MM.1S (cell line): ENCODE measurements around the gene THRAP3.

Experiments used
- DNase-seq: peaks from one replicate; pipeline ENCODE4 v3.0.0-alpha.2; 2015
- H2AFZ ChIP-seq: fragments of 300-600 bp; sonication (generic); 2 replicates; pipeline ENCODE4 v1.6.0; 2016; ENCODE audit warnings: antibody characterized with exemption, low read length
- H3F3A ChIP-seq: fragments of 300-600 bp; sonication (generic); 2 replicates; pipeline ENCODE4 v1.6.1; 2016; ENCODE audit warnings: mild to moderate bottlenecking, antibody characterized with exemption, low read length, moderate library complexity, mixed read lengths; ENCODE audit not compliant: insufficient read depth
- H3K27ac ChIP-seq: fragments of 300-600 bp; sonication (generic); 2 replicates; pipeline ENCODE4 v1.5.1; 2016; ENCODE audit warnings: mild to moderate bottlenecking, low read length
- H3K27me3 ChIP-seq: fragments of 300-600 bp; sonication (generic); replicated peaks from 2 replicates; pipeline ENCODE4 v1.6.0; 2016; ENCODE audit warnings: low read length; ENCODE audit not compliant: insufficient read depth
- H3K36me3 ChIP-seq: fragments of 300-600 bp; sonication (generic); replicated peaks from 2 replicates; pipeline ENCODE4 v1.6.1; 2016; ENCODE audit warnings: mild to moderate bottlenecking, low read length, mixed read lengths; ENCODE audit not compliant: insufficient read depth
- H3K4me1 ChIP-seq: fragments of 300-600 bp; sonication (generic); 2 replicates; pipeline ENCODE4 v1.6.1; 2016; ENCODE audit warnings: low read length, mixed read lengths
- H3K4me2 ChIP-seq: fragments of 300-600 bp; sonication (generic); 2 replicates; pipeline ENCODE4 v1.6.0; 2016; ENCODE audit warnings: low read depth, low read length
- H3K4me3 ChIP-seq: fragments of 300-600 bp; sonication (generic); 2 replicates; pipeline ENCODE4 v1.5.1; 2016; ENCODE audit warnings: low read length, mixed read lengths
- H3K79me2 ChIP-seq: fragments of 300-600 bp; sonication (generic); 2 replicates; pipeline ENCODE4 v1.6.1; 2016; ENCODE audit warnings: mixed run types, low read length, mixed read lengths
- H3K9ac ChIP-seq: fragments of 300-600 bp; sonication (generic); 2 replicates; pipeline ENCODE4 v1.6.1; 2016; ENCODE audit warnings: low read length, mixed read lengths
- H3K9me2 ChIP-seq: fragments of 300-600 bp; sonication (generic); replicated peaks from 2 replicates; pipeline ENCODE4 v1.6.1; 2016; ENCODE audit warnings: mild to moderate bottlenecking, low read length, mixed read lengths; ENCODE audit not compliant: insufficient read depth
- H3K9me3 ChIP-seq: fragments of 300-600 bp; sonication (generic); replicated peaks from 2 replicates; pipeline ENCODE4 v1.6.1; 2016; ENCODE audit warnings: mild to moderate bottlenecking, low read length, mixed read lengths; ENCODE audit not compliant: insufficient read depth
- H4K20me1 ChIP-seq: fragments of 300-600 bp; sonication (generic); 2 replicates; pipeline ENCODE4 v1.6.1; 2016; ENCODE audit warnings: mild to moderate bottlenecking, low read length, moderate library complexity, mixed read lengths; ENCODE audit not compliant: insufficient read depth
- CTCF ChIP-seq: fragments of 300-600 bp; sonication (generic); IDR thresholded peaks from 2 replicates; pipeline ENCODE4 v1.5.1; 2016; ENCODE audit warnings: antibody characterized with exemption, low read length, mixed read lengths
- EZH2 ChIP-seq: fragments of 300-600 bp; sonication (generic); optimal IDR thresholded peaks from 2 replicates; pipeline ENCODE3; 2017; ENCODE audit warnings: low read depth, mild to moderate bottlenecking, antibody characterized with exemption, low read length, mixed read lengths
- EZH2phosphoT487 ChIP-seq: fragments of 300-600 bp; sonication (generic); IDR thresholded peaks from 2 replicates; pipeline ENCODE4 v1.6.1; 2018; ENCODE audit warnings: antibody characterized with exemption, low read length

The THRAP3 gene

GRCh38 chr1:36203027-36203553, 21.2 kb upstream of the THRAP3 start:
- Histone ChIP-seq H3K27ac (no peak overlapping the region), H3K9me3 (no peaks in the 10 kb centered on the region), H3K36me3 (no peaks in the 10 kb centered on the region), H3F3A (no peaks in the 10 kb centered on the region), H3K4me3 (no peak overlapping the region), H2AFZ (no peak overlapping the region), H3K4me1 (no peaks in the 10 kb centered on the region), H4K20me1 (no peaks in the 10 kb centered on the region), H3K4me2 (no peak overlapping the region), H3K9ac (no peak overlapping the region), H3K9me2 (no peaks in the 10 kb centered on the region), H3K79me2 (no peaks in the 10 kb centered on the region), H3K27me3 (no peaks in the 10 kb centered on the region)
- TF ChIP-seq CTCF: no peak
- no peak for TF ChIP-seq EZH2phosphoT487
- no peak for TF ChIP-seq EZH2
- no peak for DNase-seq

DNA sequence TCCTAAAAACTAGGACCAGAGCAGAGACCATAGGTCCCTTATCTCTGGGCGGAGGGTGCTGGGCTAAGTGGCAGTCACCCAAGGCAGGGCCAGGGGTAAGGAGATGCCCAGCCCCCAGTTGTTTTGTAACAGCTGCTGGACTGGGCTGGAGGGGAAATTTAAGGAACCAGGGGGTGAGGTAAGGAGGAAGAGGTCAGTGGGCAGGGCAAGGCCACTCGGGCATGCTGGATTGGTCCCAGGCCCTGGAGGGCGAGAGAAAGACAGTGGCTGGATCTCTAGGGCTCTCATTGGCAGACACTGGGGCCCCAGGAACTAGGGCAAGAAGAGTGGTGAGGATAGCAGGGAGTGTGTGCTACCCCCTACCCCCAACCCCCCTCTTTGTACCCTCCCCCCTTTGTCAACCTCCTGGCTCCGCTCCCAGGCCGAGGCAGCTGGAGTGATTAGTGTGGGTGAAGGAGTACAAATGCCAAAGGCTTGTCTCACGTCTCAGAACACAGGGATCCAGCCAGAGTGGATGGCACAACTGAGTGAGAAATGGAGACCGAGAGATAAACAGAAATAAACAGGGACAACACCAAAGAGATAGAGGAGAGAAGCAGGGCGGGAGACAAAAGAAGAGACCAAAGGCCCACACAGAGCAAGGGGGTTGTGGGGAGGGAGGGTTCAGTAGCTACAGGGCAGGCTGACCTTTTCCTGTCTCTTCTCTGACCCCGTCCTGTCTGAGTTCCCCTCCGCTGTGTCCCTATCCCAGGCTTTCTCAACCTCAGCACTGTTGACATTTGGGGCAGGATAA, 20.5 kb upstream of the THRAP3 start:
- no peak overlapping the region for H3K27ac ChIP-seq
- H4K20me1 ChIP-seq: no peaks in the 10 kb centered on the region
- TF ChIP-seq CTCF: no peak
- TF ChIP-seq EZH2: no peak
- TF ChIP-seq EZH2phosphoT487: no peak
- H3K9me3 ChIP-seq: no peaks in the 10 kb centered on the region
- H3K27me3 ChIP-seq: no peaks in the 10 kb centered on the region
- DNase-seq: no peak
- no peaks in the 10 kb centered on the region for H3F3A ChIP-seq
- H3K4me1 ChIP-seq: no peaks in the 10 kb centered on the region
- H3K4me3 ChIP-seq: no peak overlapping the region
- no peak overlapping the region for H3K4me2 ChIP-seq
- no peaks in the 10 kb centered on the region for H3K79me2 ChIP-seq
- H2AFZ ChIP-seq: no peak overlapping the region
- no peak overlapping the region for H3K9ac ChIP-seq
- H3K36me3 ChIP-seq: no peaks in the 10 kb centered on the region
- H3K9me2 ChIP-seq: no peaks in the 10 kb centered on the region

DNA sequence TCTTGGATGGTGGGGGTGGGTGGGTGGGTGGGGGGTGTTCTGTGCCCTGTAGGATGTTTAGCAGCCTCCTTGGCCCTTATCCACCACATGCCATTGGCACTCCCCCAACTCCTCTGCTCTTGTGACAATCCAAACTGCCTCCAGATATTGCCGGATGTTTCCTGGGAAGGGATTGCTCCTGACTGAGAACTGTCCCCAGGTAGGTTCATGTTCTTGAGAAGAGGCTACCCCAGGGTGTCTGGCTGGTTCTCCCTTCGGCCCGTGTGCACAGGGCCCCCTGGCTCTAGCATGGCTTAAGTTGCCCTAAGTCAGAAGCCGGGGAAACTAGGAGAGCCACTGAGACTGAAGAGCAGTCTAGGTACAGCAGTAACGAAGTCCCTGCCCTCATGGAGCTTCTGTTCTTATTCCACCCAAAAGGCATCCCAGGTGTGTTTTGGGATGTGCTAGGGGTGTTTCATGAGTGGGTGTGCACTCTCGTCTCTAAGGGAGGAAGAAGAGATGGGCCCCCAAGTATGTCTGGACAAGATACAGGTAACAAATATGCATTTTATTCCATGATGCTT, 19.8 kb upstream of the THRAP3 start:
- H3K9ac ChIP-seq: no peak overlapping the region
- TF ChIP-seq EZH2: no peak
- TF ChIP-seq EZH2phosphoT487: no peak
- no peak for TF ChIP-seq CTCF
- no peaks in the 10 kb centered on the region for H3K9me2 ChIP-seq
- no peaks in the 10 kb centered on the region for H4K20me1 ChIP-seq
- H3K79me2 ChIP-seq: no peaks in the 10 kb centered on the region
- H3K4me1 ChIP-seq: no peaks in the 10 kb centered on the region
- H3K4me3 ChIP-seq: no peak overlapping the region
- no peak overlapping the region for H2AFZ ChIP-seq
- DNase-seq: no peak
- no peaks in the 10 kb centered on the region for H3K36me3 ChIP-seq
- no peak overlapping the region for H3K4me2 ChIP-seq
- no peak overlapping the region for H3K27ac ChIP-seq
- no peaks in the 10 kb centered on the region for H3K27me3 ChIP-seq
- H3K9me3 ChIP-seq: no peaks in the 10 kb centered on the region
- no peaks in the 10 kb centered on the region for H3F3A ChIP-seq
